IPS DF 4.7 (cell line): ENCODE measurements around the gene PIK3C2G.
"Not testable (repeated sequence)": the region's sequence is repeated elsewhere in the genome, so short reads cannot be mapped to it uniquely, and the experiment has no call there.

ENCODE experiments used
- DNase-seq: peaks from one replicate; pipeline ENCODE4 v3.0.0-alpha.2; 2013; ENCODE audit warnings: low spot score; ENCODE audit errors: extremely low read depth

Gene PIK3C2G

DNA sequence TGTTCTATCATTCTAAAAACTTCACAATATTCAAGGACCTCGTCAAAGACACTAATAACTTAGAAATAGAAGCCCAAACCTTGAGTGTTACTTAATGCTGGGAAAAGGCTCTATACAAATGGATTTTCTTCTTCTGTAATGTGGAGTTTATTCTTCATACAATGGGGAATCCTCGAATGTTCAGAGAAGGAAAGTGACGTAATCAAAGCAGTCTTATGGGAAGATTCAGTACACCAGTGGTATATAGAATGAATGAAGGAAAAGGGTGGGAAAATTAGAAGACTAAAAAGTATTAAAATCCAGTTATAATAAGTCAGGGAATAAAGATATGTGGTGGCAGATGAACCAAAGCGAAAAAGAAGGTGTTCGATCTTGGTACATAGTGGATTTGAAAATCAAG lies 370.0 kb downstream of the PIK3C2G start:
- DNase-seq, result no peak

DNA sequence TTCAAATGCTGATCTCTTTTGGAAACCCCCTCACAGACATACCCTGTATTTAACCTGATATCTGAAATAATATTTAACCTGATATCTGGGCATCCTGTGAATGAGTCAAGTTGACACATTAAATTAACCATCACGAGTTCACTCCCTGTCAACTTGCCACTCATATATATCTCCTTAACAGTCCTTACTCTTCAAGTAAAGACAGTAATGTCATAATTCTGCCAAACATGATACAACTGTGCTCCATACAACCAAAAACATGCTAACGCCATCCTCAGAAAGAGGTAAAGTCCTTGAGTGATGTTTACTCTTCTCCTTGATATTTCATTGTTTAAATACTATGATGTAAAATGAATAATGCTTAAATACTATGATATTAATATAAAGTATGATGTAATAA lies 371.5 kb downstream of the PIK3C2G start:
- no peak for DNase-seq

DNA sequence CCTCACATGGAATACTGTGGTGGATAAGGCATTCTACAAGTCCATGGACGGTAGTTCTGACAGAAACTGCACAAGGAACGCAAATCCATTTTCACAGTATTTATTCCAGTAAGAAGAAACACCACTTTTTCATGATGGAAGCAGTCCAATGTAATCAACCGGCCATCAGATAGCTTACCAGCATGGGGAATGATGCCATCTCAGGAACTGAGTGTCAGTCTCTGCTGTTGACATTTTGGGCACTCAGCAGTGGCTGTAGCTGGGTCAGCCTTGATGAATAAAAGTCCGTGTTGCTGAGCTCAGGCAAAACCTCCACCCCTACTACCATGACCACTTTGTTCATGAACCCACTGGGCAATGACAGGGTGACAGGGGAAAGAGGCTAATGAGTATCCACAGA lies 373.1 kb downstream of the PIK3C2G start:
- no peak for DNase-seq

DNA sequence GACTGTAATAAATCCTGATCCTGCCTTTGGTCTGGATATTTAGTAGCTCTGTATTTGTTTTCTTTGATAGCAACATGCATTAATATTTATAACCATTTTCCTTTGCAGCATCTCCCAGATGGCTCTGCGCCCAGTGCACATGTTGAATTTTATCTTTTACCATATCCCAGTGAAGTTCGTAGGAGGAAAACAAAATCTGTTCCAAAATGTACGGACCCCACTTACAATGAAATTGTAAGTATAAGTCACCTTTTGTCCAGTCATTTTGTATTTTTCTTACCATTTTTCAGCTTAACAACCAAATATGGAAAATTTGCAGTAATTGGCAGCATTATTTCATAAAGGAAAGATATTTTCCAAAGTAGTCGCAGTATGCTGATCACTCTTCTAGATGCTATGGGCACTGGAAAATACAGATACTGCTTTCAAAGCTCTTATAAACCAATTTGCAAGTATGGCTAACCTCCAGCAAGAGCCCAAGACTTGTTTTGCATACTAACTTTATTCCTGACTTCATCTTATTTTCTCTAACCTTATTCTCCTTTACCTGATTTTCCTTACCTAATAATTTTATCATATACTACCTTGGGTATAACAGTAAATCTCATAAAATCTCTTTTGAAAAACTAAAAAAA lies 379.1 kb downstream of the PIK3C2G start:
- no peak for DNase-seq

DNA sequence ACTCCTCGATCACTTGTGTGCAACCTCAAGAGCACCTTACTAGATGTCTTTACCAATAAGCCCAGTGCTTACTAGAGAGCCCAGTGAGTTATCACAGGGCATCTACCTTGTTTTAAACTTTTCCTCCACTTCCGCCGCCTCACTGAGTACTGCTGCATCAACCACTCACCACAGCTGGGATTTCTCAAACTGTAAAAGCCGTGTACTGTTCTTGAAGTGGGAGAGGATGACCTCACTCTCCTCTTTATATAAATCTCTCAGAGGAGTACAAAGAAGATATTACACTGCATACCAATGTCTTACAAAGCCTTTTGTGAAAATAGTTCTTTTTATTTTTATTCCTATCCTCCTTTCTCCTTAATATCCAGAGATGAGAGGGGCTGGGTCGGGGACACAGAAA lies 382.4 kb downstream of the PIK3C2G start:
- no peak for DNase-seq

DNA sequence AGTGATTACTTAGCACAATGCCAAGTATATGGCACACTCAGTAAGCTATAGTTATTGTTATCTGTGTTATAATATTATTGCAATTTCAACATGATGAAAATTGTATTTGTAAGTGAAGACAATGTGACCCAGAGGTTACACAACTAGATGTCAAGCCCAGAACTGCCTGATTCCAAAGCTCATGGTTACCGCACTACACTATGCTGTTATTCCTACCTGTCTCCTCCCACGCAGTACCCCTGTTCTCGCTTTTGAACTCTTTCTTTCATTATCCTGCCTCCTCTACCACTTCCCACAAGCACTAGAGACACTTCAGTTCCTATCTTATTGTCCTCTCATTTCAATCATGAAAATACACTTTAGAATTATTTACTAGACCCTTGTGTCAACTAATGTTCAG lies 383.2 kb downstream of the PIK3C2G start:
- DNase-seq, result no peak

DNA sequence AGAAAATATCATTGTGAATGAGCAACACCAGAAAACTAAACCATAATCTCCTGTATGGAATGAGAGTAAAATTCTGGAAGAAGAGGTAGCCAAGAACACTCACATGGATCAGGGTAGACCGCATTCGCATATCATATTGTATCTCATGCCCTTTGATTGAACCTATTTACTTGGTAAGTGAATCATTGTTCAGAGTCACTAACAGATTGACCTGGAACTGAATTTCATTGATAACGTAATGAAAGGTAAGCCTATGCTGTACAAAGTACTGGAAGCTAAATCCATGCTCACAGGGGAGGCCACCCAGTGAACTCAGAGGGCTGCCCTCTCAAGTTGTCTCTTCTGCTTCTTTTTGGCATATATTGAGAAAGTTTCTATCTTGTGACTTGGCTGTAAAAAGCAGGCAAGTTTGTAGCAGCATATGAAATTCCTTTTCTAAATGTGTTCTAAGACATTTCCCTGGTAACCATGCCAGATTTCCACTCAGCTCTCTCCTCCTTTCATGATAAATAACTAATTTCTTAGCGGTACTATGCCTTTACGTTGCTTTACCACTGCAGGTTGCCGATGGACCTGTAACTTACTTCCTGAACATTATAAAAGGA lies 385.1 kb downstream of the PIK3C2G start:
- DNase-seq, result no peak

DNA sequence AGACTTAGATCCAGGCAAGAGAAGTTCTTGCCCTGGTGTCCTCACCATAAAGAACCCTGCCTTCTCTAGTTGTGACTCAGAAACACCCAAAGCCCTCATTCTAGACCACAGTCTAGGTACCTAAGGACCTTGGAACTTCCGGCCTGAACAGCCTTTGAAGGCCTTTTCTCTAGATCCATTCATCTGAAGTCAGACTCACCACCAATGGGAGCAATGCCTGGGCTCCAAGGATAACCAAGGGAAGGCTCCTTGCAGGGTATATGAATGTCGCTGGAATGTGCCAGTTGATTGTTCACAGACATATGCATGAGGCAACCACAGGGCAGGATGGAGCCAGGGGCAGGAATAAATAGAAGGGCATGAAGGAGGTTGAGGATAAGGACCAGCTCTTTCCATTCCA lies 390.2 kb downstream of the PIK3C2G start:
- no peak for DNase-seq

DNA sequence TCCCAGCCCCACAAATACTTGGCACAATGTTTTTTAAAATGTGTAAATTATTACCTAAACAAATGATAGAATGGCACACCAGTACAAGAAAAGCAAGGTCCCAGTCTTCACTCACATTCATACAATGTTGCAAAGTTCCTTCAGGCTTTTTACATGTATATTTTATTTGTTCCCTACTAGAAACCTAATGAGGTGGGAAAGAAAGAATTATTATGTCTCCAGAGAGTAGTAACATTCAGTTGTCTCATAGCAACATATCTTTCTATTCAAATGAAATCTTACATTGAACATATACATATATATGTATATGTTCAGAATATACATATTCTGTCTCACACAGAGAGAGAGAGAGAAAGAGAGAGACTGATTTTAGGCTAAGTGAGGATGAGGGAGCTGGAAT lies 391.3 kb downstream of the PIK3C2G start:
- no peak for DNase-seq

DNA sequence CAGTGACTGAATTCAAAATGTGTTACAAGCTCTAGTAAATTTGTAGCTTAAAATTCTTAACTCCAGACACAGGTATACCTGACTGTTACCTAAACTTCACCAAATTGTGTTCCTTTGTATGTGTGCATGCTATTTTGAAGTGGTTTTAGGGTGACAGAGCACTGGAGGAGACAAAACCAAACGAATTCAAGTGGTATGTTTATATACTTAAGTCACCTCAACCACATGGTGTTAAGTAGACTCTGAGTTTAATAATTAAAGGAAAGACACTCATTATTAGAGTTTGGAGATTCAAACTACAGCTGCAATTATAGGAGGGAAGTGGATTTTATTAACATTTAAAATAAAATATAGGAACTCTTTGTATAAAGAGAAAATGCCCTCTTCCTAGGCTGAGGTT lies 392.1 kb downstream of the PIK3C2G start:
- DNase-seq, result no peak

DNA sequence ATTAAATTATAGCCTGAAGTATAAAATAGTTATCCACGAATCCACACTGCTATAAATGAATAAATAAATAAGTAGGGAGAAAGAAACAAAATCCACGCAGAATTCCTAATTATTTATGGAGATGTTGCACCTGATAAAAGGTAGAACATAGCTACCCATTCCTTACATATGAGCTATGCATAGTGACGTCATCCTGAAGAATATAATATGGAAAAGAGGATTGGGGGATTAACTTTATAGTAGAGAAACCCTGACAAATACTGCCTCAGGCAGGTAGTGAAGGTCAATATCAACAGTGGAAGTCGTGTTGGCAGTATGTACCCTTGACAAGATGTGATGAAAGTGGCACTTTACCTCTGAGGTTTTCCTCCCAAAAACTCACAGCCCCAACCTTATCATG lies 394.0 kb downstream of the PIK3C2G start:
- DNase-seq, result no peak

DNA sequence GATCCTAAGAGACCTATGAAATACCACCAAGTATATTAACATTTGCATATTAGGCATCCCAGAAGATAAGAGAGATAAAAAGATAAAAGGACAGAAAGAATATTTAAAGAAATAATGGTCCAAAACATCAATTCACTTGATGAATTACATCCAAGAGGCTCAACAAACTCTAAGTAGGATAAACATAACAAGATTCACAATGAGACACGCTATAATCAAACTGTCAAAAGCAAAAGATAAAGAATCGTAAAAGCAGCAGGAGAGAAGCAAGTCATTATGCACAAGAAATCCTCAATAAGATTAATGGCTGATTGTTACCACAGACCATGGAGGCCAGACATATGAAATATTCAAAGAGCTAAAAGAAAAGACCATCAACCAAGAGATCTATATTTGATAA lies 396.9 kb downstream of the PIK3C2G start:
- no peak for DNase-seq

DNA sequence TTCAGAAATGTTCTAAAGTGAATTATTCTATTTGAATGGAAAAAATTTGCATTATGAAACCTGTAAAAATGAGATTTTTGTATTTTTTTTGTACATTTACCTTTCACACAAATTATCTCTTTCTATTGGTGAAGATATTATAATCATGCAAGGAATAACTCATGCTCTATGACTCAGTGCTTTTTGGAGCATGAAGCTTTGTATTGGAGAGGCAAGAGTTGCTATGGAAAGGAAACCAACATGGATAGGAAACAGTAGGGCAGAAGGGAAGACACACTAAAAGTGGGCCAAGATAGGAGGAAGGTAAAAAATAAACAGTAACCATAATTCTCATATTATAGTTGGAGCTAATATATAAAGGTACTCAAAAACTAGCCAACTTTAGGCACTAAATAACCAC lies 397.5 kb downstream of the PIK3C2G start:
- no peak for DNase-seq

DNA sequence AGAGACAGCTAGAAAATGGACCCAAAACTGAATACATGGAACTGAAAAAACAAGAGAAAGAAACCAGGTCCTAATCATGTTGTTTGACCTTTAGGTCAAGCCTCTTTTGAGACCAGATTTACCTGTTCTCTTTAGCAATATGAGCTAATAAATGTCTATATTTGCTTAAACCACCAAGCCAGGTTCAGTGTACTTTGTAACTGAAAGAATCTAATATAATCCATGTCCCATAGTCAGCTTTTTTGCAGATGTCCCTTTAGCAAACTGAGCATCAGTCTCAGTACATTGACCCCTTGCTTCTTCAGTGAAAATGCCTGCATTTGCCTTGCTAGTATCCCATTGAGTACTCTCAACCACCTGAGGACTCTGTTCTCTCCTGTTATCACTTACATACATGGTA lies 414.8 kb downstream of the PIK3C2G start:
- no peak for DNase-seq

DNA sequence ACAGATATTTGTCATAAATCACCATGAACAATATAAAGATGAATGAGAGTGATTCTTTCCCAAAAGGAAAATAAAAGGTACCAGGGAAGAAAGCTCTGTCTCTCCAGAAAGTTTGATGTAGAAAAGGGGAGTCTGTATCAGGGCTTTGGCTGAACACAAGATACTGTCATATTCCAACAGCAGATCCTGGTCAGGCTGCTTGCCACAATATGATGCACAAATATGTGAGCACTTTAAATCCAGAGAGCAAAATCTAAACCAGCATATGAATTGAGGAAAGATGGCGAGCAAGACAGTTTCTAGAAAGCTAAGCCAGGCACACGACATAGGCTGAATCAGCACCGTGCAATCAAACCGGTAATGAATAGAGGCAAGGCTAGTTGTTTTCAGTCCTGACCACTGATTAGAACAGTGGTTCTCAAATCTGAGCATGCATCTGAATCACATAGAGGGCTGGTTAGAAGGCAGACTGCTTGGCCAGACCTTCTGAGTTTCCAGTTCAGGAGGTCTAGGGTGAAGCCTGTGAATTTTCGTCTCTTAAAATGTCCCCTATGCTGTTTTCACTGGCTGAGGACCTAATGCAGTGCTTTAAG lies 415.8 kb downstream of the PIK3C2G start:
- DNase-seq, result no peak

DNA sequence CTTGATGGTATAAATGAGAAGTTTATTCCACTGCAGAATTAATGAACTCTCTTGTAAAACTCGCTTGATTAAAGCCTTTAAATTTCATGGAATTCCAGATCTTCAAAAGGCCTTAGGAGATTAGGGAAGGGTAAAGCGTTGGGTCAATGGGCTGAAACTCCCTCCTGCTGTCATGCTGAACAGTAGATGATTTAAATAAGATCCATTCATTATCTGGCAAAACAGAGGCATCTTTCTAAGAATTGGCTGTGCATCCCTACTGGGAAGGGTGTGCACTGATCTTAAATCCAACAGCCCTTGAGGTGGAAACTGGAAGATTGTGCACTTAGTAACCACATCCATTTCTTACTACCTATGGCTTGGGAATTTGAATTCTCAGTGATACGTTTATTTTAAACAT lies 420.5 kb downstream of the PIK3C2G start:
- peak; percentile 7 for DNase-seq

DNA sequence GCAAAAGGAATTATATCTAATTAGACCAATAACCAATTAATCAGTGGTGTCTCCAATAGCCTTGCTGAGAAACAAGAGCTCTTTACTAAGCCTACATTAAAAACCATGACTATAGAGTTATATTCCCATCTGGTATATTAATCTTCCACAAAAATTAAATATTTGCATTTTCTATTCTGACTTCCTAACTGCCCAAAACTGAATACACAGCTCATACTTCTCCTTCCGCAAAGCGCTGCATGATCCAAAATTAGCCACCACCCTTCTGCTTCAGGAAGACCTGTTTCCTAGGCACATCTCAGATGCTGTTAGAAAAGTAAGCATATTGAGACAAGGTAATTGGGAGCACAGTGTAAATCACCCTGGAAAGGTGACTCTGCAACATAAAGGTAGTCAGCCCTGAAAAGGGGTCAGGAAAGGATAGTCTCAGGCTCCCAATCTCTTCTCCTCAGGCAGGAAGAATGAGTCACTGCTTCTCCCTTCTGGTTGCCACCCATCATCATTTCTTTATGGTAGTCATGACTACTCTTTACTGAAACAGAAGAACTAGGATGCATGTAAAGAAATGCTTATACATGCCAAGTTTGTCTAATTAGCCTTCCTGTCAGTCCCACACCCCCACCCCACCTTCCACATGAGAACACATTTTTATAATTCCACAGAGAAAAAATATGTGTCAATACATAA lies 422.2 kb downstream of the PIK3C2G start:
- no peak for DNase-seq

DNA sequence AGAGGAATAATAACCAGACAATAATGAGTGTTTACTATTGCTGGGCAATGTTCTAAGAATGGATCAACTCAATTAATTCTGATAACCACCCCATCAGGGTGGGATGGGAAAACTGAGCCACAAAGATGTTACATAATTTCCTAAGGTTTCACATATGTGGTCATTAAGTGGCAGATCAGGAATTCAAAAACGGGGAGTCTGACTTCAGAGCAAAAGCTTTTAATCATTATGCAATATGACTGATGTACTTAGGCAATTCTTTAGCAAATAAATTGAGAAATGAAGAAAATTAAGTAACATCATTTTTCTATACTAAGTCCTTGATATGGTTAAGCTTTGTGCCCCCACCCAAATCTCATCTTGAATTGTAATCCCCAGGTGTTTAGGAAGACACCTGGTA lies 423.1 kb downstream of the PIK3C2G start:
- no peak for DNase-seq

DNA sequence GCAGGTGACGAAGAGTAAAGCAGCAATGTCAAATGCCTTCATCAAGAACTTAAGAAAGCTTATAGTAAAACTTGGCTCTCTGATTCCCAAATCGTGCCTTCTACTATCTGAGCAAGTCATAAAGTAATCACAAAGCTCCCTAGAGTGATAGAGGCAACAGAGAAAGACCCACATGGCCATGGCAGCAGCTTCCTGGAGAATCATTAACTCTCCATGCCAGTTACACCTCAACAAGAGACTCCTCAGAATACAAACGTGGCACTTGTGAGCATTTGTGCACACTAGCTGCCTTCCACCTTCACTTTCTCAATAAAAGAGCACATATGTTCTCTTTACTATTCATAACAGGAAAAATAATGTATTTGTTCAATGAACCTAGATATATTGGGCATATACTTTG lies 428.5 kb downstream of the PIK3C2G start:
- DNase-seq, result no peak

DNA sequence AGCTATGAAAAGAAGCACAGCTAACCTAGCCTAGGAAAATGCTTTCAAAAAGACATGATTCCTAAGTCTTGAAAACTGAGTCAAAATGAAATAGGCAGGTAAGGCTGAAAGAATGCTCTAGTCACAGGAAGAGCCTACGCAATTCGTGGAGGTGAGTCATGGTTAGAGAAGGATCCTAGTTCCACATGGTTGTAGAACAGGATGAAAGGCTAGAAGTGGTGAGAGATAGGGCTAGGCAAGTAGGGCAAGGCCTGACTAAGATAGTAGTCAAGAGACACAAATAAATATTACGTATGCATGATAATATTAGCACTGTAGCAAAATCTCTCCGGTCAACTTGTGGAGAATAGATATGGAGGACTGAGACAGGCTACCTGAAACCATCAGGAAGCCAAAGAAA lies 429.3 kb downstream of the PIK3C2G start:
- no peak for DNase-seq

DNA sequence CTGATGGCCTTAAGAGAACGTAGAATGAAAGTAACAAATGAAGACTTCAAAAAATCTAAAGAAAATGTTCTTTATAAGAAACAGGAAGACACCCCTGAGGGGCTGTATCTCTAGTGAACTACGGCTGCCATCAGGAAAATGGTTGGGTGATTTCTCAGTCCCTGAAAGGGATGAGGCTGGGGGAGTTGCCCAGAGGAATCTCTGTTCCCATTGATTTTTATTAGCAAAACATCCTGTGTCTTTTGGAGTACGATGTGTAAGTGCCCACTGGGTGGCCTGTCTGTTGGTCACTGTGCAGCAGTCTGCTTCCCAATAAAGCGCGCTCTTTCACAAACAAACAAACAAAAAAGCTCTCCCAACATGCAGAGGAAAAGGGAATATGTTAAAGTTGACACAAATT lies 432.7 kb downstream of the PIK3C2G start:
- not testable (repeated sequence) for DNase-seq

DNA sequence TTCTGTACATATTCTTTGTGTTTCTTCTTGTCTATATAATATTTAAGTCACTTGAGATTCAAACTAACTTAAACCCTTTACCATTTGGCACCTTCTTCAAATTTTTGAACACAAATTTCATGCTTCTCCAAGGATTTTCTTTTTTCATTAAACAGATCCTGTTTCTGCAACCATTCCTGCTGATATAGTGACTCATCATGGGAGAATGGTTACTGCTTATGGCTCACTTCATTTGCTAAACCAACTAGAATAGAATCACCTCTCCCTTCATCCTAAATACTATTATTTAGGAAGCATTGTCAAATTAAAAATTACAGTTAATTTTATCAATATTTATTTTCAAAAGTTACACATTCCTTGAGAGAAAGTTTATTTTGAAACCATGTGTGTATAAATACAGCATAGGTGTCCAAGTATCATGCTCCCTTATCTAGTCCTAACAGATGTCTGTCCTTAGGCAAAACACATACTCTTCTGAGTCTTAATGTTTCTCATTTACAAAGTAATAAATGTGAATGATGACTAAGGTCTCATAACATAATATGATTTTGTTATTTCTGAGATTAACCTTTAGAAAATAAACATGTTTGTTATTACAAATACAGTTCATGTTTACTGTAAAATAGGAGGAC lies 435.8 kb downstream of the PIK3C2G start:
- DNase-seq, result no peak
